HepG2 (cell line): Measurements from ENCODE around the gene TMEM253. TPM values are rescaled to one million over a fixed set of nuclear protein-coding genes. Genes with fewer than 3 reads are reported as not detected.

Experiments used
- BORCS8-MEF2B ChIP-seq: sonication (generic); formaldehyde crosslinking; IDR thresholded peaks from 2 replicates; pipeline ENCODE4 v1.8.0; 2022; ENCODE audit warnings: mild to moderate bottlenecking, missing genetic modification reagents
- FOSL1 ChIP-seq: sonication (generic); formaldehyde crosslinking; IDR thresholded peaks from 2 replicates; pipeline ENCODE4 v1.9.0; 2021; ENCODE audit warnings: missing genetic modification reagents, borderline replicate concordance
- IRX3 ChIP-seq: sonication (generic); formaldehyde crosslinking; IDR thresholded peaks from 2 replicates; pipeline ENCODE4 v1.8.1; 2023; ENCODE audit warnings: mild to moderate bottlenecking, low read depth, missing genetic modification reagents, borderline replicate concordance
- MAX ChIP-seq: IDR thresholded peaks from 2 replicates; pipeline ENCODE4 v1.6.1; 2012; ENCODE audit warnings: inconsistent platforms
- NR2F1 ChIP-seq, 2 experiments: fragments of 450-650 bp in 1 of 2; formaldehyde crosslinking in 1 of 2; IDR thresholded peaks; 2 replicates each; pipeline versions ENCODE4 v1.5.0 to v1.6.1; 2016 to 2020; ENCODE audit warnings: mild to moderate bottlenecking in 1 of 2, missing compliant biosample characterization in 1 of 2, missing genetic modification reagents in 1 of 2, moderate library complexity in 1 of 2
- PHF5A ChIP-seq: IDR thresholded peaks from one replicate; pipeline ENCODE4 v1.6.1; 2018; ENCODE audit warnings: low read depth, missing genetic modification reagents; ENCODE audit not compliant: unreplicated experiment
- POLR2AphosphoS2 ChIP-seq: IDR thresholded peaks from 2 replicates; pipeline ENCODE4 v1.6.1; 2011; ENCODE audit warnings: low read depth, low read length, improper control_type of control experiment
- RCOR2 ChIP-seq: IDR thresholded peaks from 2 replicates; pipeline ENCODE4 v1.6.1; 2016; ENCODE audit warnings: missing biosample characterization, missing genetic modification reagents
- TFE3 ChIP-seq: IDR thresholded peaks from 2 replicates; pipeline ENCODE4 v1.6.1; 2016
- ZFAT ChIP-seq: sonication (generic); formaldehyde crosslinking; conservative IDR thresholded peaks from 2 replicates; pipeline ENCODE4 v1.8.1; 2023; ENCODE audit warnings: missing genetic modification reagents, inconsistent platforms
- ZNF318 ChIP-seq: sonication (generic); formaldehyde crosslinking; IDR thresholded peaks from 2 replicates; pipeline ENCODE4 v1.4.0; 2020; ENCODE audit warnings: mild to moderate bottlenecking, missing genetic modification reagents
- ZNF362 ChIP-seq: sonication (generic); formaldehyde crosslinking; IDR thresholded peaks from 2 replicates; pipeline ENCODE4 v1.4.0; 2020; ENCODE audit warnings: missing genetic modification reagents, mild to moderate bottlenecking, borderline replicate concordance
- ZNF441 ChIP-seq: sonication (generic); formaldehyde crosslinking; IDR thresholded peaks from 2 replicates; pipeline ENCODE4 v1.7.0; 2021; ENCODE audit warnings: missing genetic modification reagents, borderline replicate concordance
- ZNF607 ChIP-seq: sonication (generic); formaldehyde crosslinking; IDR thresholded peaks from 2 replicates; pipeline ENCODE4 v1.5.1; 2020; ENCODE audit warnings: missing genetic modification reagents, mild to moderate bottlenecking, borderline replicate concordance
- ZNF720 ChIP-seq: sonication (generic); formaldehyde crosslinking; IDR thresholded peaks from 2 replicates; pipeline ENCODE4 v1.4.0; 2020; ENCODE audit warnings: missing genetic modification reagents
- polyA plus RNA-seq, 8 experiments: library from polyadenylated mRNA; depleted of rRNA in 3 of 8; stranded (reverse) in 7 of 8; unstranded in 1 of 8; fragments of >200 nt; fragmentation: Illumina TruSeq in 4 of 8; extraction: Trizol in 4 of 8; gene quantifications; 2 replicates each; pipeline versions ENCODE4 v1.2.1 to v1.2.3, GENCODE V29; 2011 to 2016; ENCODE audit warnings: low read depth in 4 of 8, missing spikeins in 1 of 8, mixed read lengths in 1 of 8; ENCODE audit not compliant: insufficient read depth in 1 of 8
- total RNA-seq, 5 experiments: library from RNA; depleted of rRNA; stranded (reverse); fragments of >200 nt; fragmentation: Illumina TruSeq; extraction: Trizol; gene quantifications; 2 replicates each; pipeline ENCODE4 v1.2.3, GENCODE V29; 2016; ENCODE audit warnings: low read depth in 1 of 5

The TMEM253 gene
- total and polyA plus RNA-seq, 2 of the 13 experiments (the other 11 are each of a cell fraction or from before 2014, with no cell fraction given) = 0.29 to 0.45 TPM

- TF ChIP-seq ZNF318 (CRISPR knock-in tag) (no peak), ZNF362 (CRISPR knock-in tag) (peak; percentile 59; the same call in 1 of the 2 replicates), FOSL1 (CRISPR knock-in tag) (no peak), BORCS8-MEF2B (no peak), IRX3 (CRISPR knock-in tag) (no peak), RCOR2 (no peak), NR2F1 (CRISPR knock-in tag; IDR thresholded peaks at IDR 0.05) (no peak), ZNF441 (no peak), POLR2AphosphoS2 (no peak), ZFAT (no peak), PHF5A (no peak), MAX (no peak; the same call in 1 of the 2 replicates), TFE3 (peak; percentile 9; the same call in 1 of the 2 replicates), ZNF607 (CRISPR knock-in tag) (peak; percentile 45; the same call in 1 of the 2 replicates), ZNF720 (CRISPR knock-in tag) (no peak)
Measured at GRCh38 chr14:21053184-21054122, 47.4 kb upstream of the TMEM253 start (continued).
